NCI-H226 (cell line): ENCODE results near the gene TRIM9.
"Not testable (repeated sequence)": the region's sequence is repeated elsewhere in the genome, so short reads cannot be mapped to it uniquely, and the experiment has no call there.

Experiments used
- DNase-seq: peaks from one replicate; pipeline ENCODE4 v3.0.0-alpha.2; 2015

TRIM9 gene

GRCh38 chr14:50998612-50999011 is 96.3 kb downstream of the TRIM9 start:
- no peak for DNase-seq

DNA sequence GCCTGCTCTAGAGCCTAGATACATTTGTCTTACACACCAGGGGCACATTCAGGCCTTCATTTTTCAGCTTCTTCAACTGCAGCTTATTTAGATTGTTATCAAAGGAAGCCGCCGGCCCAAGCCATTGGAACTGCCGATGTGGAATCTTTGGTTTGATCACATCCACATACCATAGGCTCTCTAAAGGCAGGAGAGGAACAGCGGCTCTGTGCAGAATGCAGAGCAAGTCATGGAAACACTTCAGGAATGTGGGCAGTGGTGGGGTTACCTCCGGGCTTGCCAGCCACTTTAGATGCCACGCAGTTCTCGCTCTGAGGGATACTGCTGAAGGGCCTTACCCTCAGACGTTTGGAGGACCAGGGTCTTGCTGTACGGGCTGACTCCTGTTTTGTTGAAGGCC is 97.2 kb downstream of the TRIM9 start:
- no peak for DNase-seq

DNA sequence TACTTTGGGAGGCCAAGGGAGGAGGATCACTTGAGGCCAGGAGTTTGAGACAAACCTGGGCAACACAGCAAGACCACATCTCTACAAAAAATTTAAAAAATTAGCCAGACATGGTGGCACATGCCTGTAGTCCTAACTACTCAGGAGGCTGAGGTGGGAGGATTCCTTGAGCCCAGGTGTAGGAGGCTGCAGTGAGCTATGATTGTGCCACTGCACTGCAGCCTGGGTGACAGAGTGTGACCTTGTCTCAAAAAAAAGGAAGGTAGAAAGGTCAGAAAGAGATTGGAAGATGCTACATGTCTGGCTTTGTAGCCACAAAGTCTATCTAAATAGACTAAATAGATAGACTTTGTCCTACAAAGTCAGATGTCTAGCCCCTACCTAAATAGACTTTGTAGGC is 100.7 kb downstream of the TRIM9 start:
- DNase-seq = not testable (repeated sequence)

- no peak for DNase-seq
Measured at GRCh38 chr14:50985859-50986331, 109.0 kb downstream of the TRIM9 start.

GRCh38 chr14:50985124-50985858 is 109.6 kb downstream of the TRIM9 start:
- DNase-seq = no peak

GRCh38 chr14:50984036-50984710 is 110.7 kb downstream of the TRIM9 start:
- no peak for DNase-seq

- DNase-seq = no peak
Measured at GRCh38 chr14:50979941-50980850, 114.7 kb downstream of the TRIM9 start.

- no peak for DNase-seq
Measured at GRCh38 chr14:50978888-50979287, 116.0 kb downstream of the TRIM9 start.

DNA sequence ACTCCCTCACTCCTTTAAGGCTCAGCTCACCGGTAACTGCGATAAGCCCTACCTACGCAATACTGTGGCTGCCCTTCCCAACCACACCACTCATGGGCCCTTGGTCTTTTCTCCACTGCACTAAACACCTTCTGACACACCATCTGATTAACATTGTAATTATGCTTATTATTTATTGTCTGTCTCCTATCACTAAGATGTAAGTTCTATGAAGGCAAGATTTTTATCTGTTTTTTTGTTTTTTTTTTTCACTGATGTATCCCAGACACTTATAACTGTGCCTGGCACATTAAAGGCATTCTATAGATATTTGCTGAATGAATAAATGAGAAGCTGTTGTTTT is 116.4 kb downstream of the TRIM9 start:
- DNase-seq = no peak

GRCh38 chr14:50977863-50978528 is 116.9 kb downstream of the TRIM9 start:
- no peak for DNase-seq

GRCh38 chr14:50974118-50974517 is 120.8 kb downstream of the TRIM9 start:
- no peak for DNase-seq

DNA sequence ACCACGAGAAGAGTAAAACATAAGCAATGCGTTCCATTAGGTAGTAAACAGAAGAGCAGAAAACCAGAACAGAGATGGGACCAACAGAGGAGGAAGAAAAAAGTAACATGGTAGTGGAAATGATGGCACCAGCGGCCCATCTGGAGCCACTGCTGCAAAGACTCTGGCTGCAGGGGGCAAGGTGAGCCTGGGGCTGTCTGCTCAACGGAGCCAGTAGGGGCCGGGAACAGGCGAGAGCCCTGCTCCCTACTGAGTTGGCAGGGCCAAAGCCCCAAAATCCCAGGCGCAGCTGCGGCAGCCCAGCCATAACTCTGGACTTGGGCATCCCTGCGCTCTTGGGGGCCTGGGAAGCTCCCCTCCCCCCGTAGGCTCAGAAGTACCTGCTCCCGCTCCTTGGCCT is 122.2 kb downstream of the TRIM9 start:
- DNase-seq = no peak

GRCh38 chr14:50970886-50971781 is 123.8 kb downstream of the TRIM9 start:
- no peak for DNase-seq

GRCh38 chr14:50967790-50968189 is 127.1 kb downstream of the TRIM9 start:
- no peak for DNase-seq

- DNase-seq = no peak
Measured at GRCh38 chr14:50967103-50967502, 127.8 kb downstream of the TRIM9 start.

DNA sequence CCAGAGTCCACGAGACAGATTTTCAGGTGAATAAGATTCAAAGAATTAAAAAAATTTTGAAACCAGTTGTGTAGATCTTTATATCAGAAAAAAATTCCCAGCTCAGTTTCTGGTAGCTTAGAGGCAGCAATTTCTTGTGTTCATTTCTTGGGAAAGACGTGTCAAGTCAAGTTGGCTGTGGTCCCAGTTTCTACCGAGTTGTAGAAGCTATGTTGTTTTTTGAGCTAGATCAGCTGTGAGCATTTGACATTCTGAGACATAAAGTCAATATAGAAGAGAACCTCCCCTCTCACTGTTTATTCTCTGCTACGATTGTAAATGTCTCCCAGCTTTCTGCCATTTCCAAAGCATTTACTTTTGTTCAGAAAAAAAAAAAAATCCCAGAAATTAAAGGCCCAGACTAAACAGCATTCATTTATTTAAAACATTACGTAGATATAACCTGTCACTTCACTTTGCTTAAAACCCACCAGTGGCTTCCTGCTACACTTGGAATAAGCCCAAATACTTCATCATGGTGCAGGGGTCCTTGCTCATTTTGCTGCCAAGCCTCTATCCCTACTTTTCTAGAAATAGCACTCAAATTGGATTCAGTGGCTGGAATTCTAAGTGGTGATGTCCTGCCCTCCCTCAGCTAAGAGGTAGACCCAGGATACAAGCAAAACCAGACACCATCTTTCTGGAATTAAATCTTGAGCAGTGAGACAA is 130.1 kb downstream of the TRIM9 start:
- DNase-seq = peak; percentile 86

DNA sequence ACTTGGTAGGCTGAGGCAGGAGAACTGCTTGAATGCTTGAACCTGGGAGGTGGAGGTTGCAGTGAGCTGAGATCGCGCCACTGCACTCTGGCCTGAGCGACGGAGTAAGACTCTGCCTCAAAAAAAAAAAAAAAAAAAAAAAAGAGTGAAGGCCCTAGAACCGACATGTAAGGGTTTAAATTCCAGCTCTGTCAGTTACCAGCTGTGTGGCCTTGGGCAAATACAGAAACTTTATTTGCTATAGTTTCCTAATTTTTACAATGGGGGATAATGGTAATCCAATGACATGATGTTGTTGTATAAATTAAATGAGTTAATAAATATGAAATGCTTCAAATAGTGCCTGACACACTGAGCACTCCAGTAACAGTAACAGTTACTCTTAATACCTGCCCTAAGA is 131.0 kb downstream of the TRIM9 start:
- no peak for DNase-seq

- peak; percentile 74 for DNase-seq
Measured at GRCh38 chr14:50961605-50962221, 133.2 kb downstream of the TRIM9 start.

DNA sequence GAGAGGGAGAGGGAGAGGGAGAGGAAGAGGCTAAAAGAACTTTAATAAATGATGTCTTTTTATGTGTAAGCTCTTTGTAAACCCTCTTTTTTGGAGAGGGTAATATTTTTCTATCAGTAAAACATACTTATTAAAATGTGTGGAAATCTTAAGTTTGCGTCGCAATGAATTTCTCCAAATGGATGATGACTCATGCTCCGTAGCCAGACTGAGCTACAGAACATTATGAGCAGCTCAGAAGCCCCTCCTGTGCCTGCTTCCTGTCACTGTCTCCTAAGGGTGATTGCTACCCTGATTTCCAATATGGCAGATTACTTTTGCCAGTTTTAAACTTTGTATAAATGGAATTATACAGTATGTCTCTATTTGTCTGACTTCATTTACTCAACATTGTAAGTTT is 137.6 kb downstream of the TRIM9 start:
- DNase-seq = no peak

DNA sequence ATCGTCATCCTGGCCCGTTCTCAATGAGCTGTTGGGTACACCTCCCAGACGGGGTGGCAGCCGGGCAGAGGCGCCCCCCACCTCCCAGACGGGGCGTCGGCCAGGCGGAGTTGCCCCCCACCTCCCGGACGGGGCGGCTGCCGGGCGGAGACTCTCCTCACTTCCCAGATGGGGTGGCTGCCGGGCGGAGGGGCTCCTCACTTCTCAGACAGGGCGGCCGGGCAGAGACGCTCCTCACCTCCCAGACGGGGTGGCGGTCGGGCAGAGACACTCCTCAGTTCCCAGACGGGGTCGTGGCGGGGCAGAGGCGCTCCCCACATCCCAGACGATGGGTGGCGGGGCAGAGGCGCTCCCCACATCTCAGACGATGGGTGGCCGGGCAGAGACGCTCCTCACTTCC is 138.5 kb downstream of the TRIM9 start:
- not testable (repeated sequence) for DNase-seq
